ENCODE data around the gene OR4D5.

DNA sequence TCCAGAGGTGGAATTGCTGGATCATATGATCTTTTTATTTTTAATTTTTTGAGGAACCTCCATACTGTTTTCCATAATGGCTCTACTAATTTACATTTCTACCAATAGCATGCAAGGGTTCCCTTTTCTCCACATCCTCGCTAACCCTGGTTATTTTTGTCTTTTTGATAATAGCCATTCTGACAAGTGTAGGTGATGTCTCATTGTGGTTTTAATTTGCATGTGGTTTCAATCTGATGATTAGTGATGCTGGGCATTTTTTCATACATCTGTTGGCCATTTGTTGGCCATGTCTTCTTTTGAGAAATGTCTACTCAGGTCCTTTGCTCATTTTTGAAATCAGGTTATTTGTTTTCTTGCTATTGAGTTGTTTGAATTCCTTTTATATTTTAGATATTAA, 15.4 kb upstream of the OR4D5 start:
- no peak for TF ChIP-seq EZH2 (optimal IDR thresholded peaks at IDR 0.05; ENCODE audit: low read depth, low read length)
- TF ChIP-seq, protein P1, sequence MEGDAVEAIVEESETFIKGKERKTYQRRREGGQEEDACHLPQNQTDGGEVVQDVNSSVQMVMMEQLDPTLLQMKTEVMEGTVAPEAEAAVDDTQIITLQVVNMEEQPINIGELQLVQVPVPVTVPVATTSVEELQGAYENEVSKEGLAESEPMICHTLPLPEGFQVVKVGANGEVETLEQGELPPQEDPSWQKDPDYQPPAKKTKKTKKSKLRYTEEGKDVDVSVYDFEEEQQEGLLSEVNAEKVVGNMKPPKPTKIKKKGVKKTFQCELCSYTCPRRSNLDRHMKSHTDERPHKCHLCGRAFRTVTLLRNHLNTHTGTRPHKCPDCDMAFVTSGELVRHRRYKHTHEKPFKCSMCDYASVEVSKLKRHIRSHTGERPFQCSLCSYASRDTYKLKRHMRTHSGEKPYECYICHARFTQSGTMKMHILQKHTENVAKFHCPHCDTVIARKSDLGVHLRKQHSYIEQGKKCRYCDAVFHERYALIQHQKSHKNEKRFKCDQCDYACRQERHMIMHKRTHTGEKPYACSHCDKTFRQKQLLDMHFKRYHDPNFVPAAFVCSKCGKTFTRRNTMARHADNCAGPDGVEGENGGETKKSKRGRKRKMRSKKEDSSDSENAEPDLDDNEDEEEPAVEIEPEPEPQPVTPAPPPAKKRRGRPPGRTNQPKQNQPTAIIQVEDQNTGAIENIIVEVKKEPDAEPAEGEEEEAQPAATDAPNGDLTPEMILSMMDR (IDR thresholded peaks at IDR 0.05; ENCODE audit: low read length), result no peak
- no peak for TF ChIP-seq EZH2phosphoT487 (IDR thresholded peaks at IDR 0.05; ENCODE audit: low read length)
